Measurements from ENCODE around the gene MTX3.

MTX3 gene

GRCh38 chr5:79962575-79963222 lies 28.4 kb downstream of the MTX3 start:
- DNase-seq (ENCODE audit: low read depth), result no peak
- TF ChIP-seq, protein P1, sequence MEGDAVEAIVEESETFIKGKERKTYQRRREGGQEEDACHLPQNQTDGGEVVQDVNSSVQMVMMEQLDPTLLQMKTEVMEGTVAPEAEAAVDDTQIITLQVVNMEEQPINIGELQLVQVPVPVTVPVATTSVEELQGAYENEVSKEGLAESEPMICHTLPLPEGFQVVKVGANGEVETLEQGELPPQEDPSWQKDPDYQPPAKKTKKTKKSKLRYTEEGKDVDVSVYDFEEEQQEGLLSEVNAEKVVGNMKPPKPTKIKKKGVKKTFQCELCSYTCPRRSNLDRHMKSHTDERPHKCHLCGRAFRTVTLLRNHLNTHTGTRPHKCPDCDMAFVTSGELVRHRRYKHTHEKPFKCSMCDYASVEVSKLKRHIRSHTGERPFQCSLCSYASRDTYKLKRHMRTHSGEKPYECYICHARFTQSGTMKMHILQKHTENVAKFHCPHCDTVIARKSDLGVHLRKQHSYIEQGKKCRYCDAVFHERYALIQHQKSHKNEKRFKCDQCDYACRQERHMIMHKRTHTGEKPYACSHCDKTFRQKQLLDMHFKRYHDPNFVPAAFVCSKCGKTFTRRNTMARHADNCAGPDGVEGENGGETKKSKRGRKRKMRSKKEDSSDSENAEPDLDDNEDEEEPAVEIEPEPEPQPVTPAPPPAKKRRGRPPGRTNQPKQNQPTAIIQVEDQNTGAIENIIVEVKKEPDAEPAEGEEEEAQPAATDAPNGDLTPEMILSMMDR (IDR thresholded peaks at IDR 0.05; ENCODE audit: low read depth, low read length, missing control alignments), result no peak
- no peak overlapping the region for H3K4me3 ChIP-seq (ENCODE audit: low read depth, low read length)

- DNase-seq (ENCODE audit: low read depth), result no peak
- TF ChIP-seq, protein P1 (IDR thresholded peaks at IDR 0.05; ENCODE audit: low read depth, low read length, missing control alignments), result no peak
- no peak overlapping the region for H3K4me3 ChIP-seq (ENCODE audit: low read depth, low read length)
These were observed 29.1 kb downstream of the MTX3 start for GRCh38 chr5:79961716-79962574.

GRCh38 chr5:79959407-79959806 lies 31.7 kb downstream of the MTX3 start:
- DNase-seq (ENCODE audit: low read depth), result no peak

DNA sequence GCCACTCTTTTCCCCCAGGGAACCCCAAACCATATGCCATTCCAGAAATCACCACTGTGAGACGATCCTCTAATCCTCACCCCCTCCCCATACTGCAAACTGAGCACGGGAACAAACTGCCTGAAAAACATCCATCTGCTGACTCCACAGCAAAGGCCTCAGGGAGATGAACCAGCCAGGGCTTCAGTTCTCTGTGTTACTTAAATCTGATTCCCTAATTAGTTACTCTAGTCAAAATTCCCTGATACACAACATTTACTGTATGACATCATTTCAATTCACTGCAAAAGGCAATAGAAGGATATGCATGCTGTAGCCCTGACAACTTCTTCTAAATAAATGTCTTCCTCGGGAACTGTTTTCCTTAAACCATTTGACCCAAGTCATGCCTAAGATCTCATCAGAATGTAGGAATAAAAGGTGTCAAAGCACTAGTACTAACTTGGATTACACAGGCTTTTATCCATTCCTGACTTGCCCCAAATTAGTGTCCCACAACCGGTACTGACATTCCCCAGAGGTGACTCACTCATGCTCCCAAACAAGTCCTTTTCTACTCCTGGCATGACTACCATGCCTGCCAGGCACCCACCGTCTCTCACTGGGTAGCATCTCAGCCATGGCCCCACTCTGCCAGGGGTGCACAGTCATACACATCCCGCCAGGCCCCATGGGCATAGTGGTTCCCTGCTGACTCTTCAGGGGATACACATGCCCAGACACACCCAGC lies 35.0 kb downstream of the MTX3 start:
- TF ChIP-seq, protein P1 (IDR thresholded peaks at IDR 0.05; ENCODE audit: low read depth, low read length, missing control alignments), result no peak

More at GRCh38 chr5:79959407-79959806, 31.7 kb downstream of the MTX3 start:
- no peak overlapping the region for H3K4me3 ChIP-seq (ENCODE audit: low read depth, low read length)
- TF ChIP-seq, protein P1 (IDR thresholded peaks at IDR 0.05; ENCODE audit: low read depth, low read length, missing control alignments), result no peak

GRCh38 chr5:79955356-79955895 lies 35.6 kb downstream of the MTX3 start:
- H3K4me3 ChIP-seq (ENCODE audit: low read depth, low read length), result no peak overlapping the region
- DNase-seq (ENCODE audit: low read depth), result no peak
- TF ChIP-seq, protein P1 (IDR thresholded peaks at IDR 0.05; ENCODE audit: low read depth, low read length, missing control alignments), result no peak

More for the DNA sequence above, 35.0 kb downstream of the MTX3 start:
- no peak overlapping the region for H3K4me3 ChIP-seq (ENCODE audit: low read depth, low read length)
- DNase-seq (ENCODE audit: low read depth), result no peak

GRCh38 chr5:79954620-79955019 lies 36.4 kb downstream of the MTX3 start:
- no peak overlapping the region for H3K4me3 ChIP-seq (ENCODE audit: low read depth, low read length)
- no peak for DNase-seq (ENCODE audit: low read depth)
- TF ChIP-seq, protein P1 (IDR thresholded peaks at IDR 0.05; ENCODE audit: low read depth, low read length, missing control alignments), result no peak
